ENCODE results near the gene DHX32. TPM values are rescaled to one million over a fixed set of nuclear protein-coding genes. Genes with fewer than 3 reads are reported as not detected.

DHX32 gene
- total and polyA plus RNA-seq, 2 donors (not counting 1 experiment from before 2014, with no cell fraction given), result 5.2 to 12.4 TPM

- Histone ChIP-seq H3K4me3 (ENCODE audit: control extremely low read depth in 1 of 5, extremely low read depth in 1 of 5, insufficient read depth in 1 of 5, low read depth in 2 of 5, low read length in 4 of 5) (no peak overlapping the region), H3K27ac (ENCODE audit: low read length in 2 of 2) (no peak overlapping the region), H3K79me2 (ENCODE audit: control insufficient read depth, insufficient read depth, low read length) (no peaks in the 10 kb centered on the region), H3K9ac (ENCODE audit: low read length) (no peak overlapping the region), H3K4me2 (replicated peaks; ENCODE audit: low read depth, low read length, poor library complexity, severe bottlenecking) (no peak overlapping the region), H3K9me3 (ENCODE audit: control extremely low read depth in 1 of 3, control insufficient read depth in 2 of 3, insufficient read depth in 1 of 3, low read length in 2 of 3) (no peaks in the 10 kb centered on the region), H3K27me3 (replicated peaks in 1 of 4; ENCODE audit: control extremely low read depth in 1 of 4, control insufficient read depth in 3 of 4, insufficient read depth in 4 of 4, low read length in 3 of 4) (no peaks in the 10 kb centered on the region), H4K20me1 (ENCODE audit: control insufficient read depth, insufficient read depth, low read length, poor library complexity, severe bottlenecking) (no peaks in the 10 kb centered on the region), H3K36me3 (replicated peaks in 1 of 2; ENCODE audit: control extremely low read depth in 1 of 2, control insufficient read depth in 1 of 2, extremely low read depth in 1 of 2, insufficient read depth in 2 of 2, low read length in 1 of 2) (peaks cover 1 to 21% of the 10 kb centered on the region in 2 experiments), H2AFZ (ENCODE audit: insufficient read depth, low read depth, low read length, poor library complexity, severe bottlenecking) (no peak overlapping the region), H3K4me1 (ENCODE audit: control insufficient read depth in 2 of 2, insufficient read depth in 2 of 2, low read length in 2 of 2) (peaks cover 0 to 2% of the 10 kb centered on the region in 2 donors)
- no peak for DNase-seq
- ChIA-PET CTCF (no interaction called here), POLR2A (no interaction called here)
- intact Hi-C loops (cut with micrococcal nuclease), result no loop called here
- H3K9me3 Mint-ChIP-seq (ENCODE audit: insufficient read depth), result no peaks in the 10 kb centered on the region
- no CpG with 5 or more reads among the region's 1 CpG for WGBS (ENCODE audit: insufficient coverage)
- TF ChIP-seq EZH2 (IDR thresholded peaks at IDR 0.05; ENCODE audit: borderline replicate concordance, insufficient read depth, low read depth, low read length, poor library complexity, severe bottlenecking) (no peak), CTCF (IDR thresholded peaks at IDR 0.05) (no peak)
- ATAC-seq (ENCODE audit: low read depth), result no peak
- peaks cover 6% of the 10 kb centered on the region for H3K4me1 Mint-ChIP-seq
- H3K4me3 Mint-ChIP-seq, result no peak overlapping the region
- H3K27me3 Mint-ChIP-seq, result no peaks in the 10 kb centered on the region
- H3K27ac Mint-ChIP-seq, result no peak overlapping the region
Observed at GRCh38 chr10:125815764-125816163, 65.3 kb downstream of the DHX32 start.

- no peaks in the 10 kb centered on the region for H3K27me3 ChIP-seq (replicated peaks in 1 of 4; ENCODE audit: control extremely low read depth in 1 of 4, control insufficient read depth in 3 of 4, insufficient read depth in 4 of 4, low read length in 3 of 4)
- Mint-ChIP-seq H3K27ac (no peak overlapping the region), H3K4me3 (no peak overlapping the region), H3K27me3 (no peaks in the 10 kb centered on the region), H3K9me3 (ENCODE audit: insufficient read depth) (no peaks in the 10 kb centered on the region), H3K4me1 (no peaks in the 10 kb centered on the region)
- ATAC-seq (ENCODE audit: low read depth) (no peak), DNase-seq (no peak)
- H4K20me1 ChIP-seq (ENCODE audit: control insufficient read depth, insufficient read depth, low read length, poor library complexity, severe bottlenecking), result no peaks in the 10 kb centered on the region
- H3K4me1 ChIP-seq (ENCODE audit: control insufficient read depth in 2 of 2, insufficient read depth in 2 of 2, low read length in 2 of 2), result no peaks in the 10 kb centered on the region
- H3K27ac ChIP-seq (ENCODE audit: low read length in 2 of 2), result no peak overlapping the region
- POLR2A ChIA-PET, result no interaction called here
- H3K9me3 ChIP-seq (ENCODE audit: control extremely low read depth in 1 of 3, control insufficient read depth in 2 of 3, insufficient read depth in 1 of 3, low read length in 2 of 3), result no peaks in the 10 kb centered on the region
- no peak overlapping the region for H3K4me3 ChIP-seq (ENCODE audit: control extremely low read depth in 1 of 5, extremely low read depth in 1 of 5, insufficient read depth in 1 of 5, low read depth in 2 of 5, low read length in 4 of 5)
- intact Hi-C loops (cut with micrococcal nuclease), result no loop called here
- H3K4me2 ChIP-seq (replicated peaks; ENCODE audit: low read depth, low read length, poor library complexity, severe bottlenecking), result no peak overlapping the region
- TF ChIP-seq CTCF (IDR thresholded peaks at IDR 0.05) (no peak), EZH2 (IDR thresholded peaks at IDR 0.05; ENCODE audit: borderline replicate concordance, insufficient read depth, low read depth, low read length, poor library complexity, severe bottlenecking) (no peak)
- H3K36me3 ChIP-seq (replicated peaks in 1 of 2; ENCODE audit: control extremely low read depth in 1 of 2, control insufficient read depth in 1 of 2, extremely low read depth in 1 of 2, insufficient read depth in 2 of 2, low read length in 1 of 2), result peaks cover 10 to 38% of the 10 kb centered on the region in 2 experiments
- CTCF ChIA-PET, result interaction anchor here (1.4 kb wide), 1 partner anchor 8 kb away, joined by 4 read pairs; no protein-coding TSS in a partner anchor
- no peak overlapping the region for H2AFZ ChIP-seq (ENCODE audit: insufficient read depth, low read depth, low read length, poor library complexity, severe bottlenecking)
- no CpG with 5 or more reads among the region's 1 CpG for WGBS (ENCODE audit: insufficient coverage)
- no peak overlapping the region for H3K9ac ChIP-seq (ENCODE audit: low read length)
- no peaks in the 10 kb centered on the region for H3K79me2 ChIP-seq (ENCODE audit: control insufficient read depth, insufficient read depth, low read length)
Observed at GRCh38 chr10:125812128-125812750, 68.9 kb downstream of the DHX32 start.
